HL-60 (cell line): ENCODE measurements around the gene MICOS13.

Experiments
- DNase-seq, 2 experiments: peaks; one replicate each; pipeline ENCODE4 v3.0.0-alpha.2; 2010 to 2020; ENCODE audit warnings: low read depth in 1 of 2, low spot score in 1 of 2
- H3K27ac ChIP-seq: fragments of 250-450 bp; sonication (Bioruptor Pico); replicated peaks from 2 replicates; pipeline ENCODE4 v1.5.1; 2020; ENCODE audit warnings: mild to moderate bottlenecking, moderate library complexity
- H3K27me3 ChIP-seq: fragments of 250-450 bp; sonication (Bioruptor Pico); 2 replicates; pipeline ENCODE4 v1.5.1; 2021; ENCODE audit warnings: mild to moderate bottlenecking, moderate library complexity; ENCODE audit not compliant: insufficient read depth, poor library complexity, severe bottlenecking
- H3K4me3 ChIP-seq: replicated peaks from 2 replicates; pipeline ENCODE4 v1.5.1; 2011; ENCODE audit warnings: mild to moderate bottlenecking, control low read depth, low read length; ENCODE audit not compliant: insufficient read depth
- GABPA ChIP-seq: IDR thresholded peaks from 2 replicates; pipeline ENCODE4 v1.6.1; 2012; ENCODE audit warnings: low read depth
- POLR2AphosphoS5 ChIP-seq: IDR thresholded peaks from 2 replicates; pipeline ENCODE4 v1.6.1; 2012; ENCODE audit warnings: low read depth
- SPI1 ChIP-seq: IDR thresholded peaks from 2 replicates; pipeline ENCODE4 v1.6.1; 2012; ENCODE audit warnings: low read depth, mild to moderate bottlenecking, borderline replicate concordance
- TF ChIP-seq, protein P1 (sequence below): IDR thresholded peaks from 2 replicates; pipeline ENCODE4 v1.6.1; 2012; ENCODE audit warnings: low read depth; ENCODE audit not compliant: insufficient replicate concordance
- TF ChIP-seq, protein P2 (sequence below): IDR thresholded peaks from one replicate; pipeline ENCODE4 v1.5.1; 2011; ENCODE audit warnings: low read length, control low read depth, inconsistent platforms; ENCODE audit not compliant: insufficient read depth

The MICOS13 gene

DNA sequence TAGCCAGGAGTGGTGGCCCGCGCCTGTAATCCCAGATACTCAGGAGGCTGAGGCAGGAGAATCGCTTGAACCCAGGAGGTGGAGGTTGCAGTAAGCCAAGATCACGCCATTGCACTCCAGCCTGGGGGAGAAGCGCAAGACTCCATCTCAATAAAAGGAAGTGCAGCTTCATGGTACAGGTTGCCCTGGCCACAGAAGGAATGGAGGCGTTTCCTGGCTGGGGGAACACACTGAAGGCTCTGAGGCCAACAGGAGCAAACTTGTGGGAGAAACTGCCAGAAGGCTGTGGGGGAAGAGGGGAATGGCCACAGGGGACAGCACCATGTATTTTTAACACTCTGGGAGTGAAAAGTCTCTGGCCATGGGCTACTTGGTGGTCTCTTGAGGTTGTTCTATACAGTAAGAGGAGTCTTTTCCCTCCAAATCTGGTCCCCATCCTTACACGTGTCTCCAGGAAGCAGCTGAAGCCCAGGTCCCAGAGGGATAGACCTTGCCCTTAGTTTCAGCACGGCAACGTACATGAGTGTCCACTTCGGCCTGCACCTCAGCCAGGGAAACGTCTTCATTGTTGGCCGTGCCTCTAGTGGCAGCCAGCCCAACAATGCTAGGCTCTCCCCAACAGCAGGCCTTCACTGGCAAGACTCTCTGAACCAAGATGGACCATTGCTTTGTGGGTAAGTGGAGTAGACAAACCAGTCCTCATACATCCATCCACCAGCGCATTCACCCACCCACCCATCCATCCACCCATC, 7.4 kb downstream of the MICOS13 start:
- TF ChIP-seq, protein P1, sequence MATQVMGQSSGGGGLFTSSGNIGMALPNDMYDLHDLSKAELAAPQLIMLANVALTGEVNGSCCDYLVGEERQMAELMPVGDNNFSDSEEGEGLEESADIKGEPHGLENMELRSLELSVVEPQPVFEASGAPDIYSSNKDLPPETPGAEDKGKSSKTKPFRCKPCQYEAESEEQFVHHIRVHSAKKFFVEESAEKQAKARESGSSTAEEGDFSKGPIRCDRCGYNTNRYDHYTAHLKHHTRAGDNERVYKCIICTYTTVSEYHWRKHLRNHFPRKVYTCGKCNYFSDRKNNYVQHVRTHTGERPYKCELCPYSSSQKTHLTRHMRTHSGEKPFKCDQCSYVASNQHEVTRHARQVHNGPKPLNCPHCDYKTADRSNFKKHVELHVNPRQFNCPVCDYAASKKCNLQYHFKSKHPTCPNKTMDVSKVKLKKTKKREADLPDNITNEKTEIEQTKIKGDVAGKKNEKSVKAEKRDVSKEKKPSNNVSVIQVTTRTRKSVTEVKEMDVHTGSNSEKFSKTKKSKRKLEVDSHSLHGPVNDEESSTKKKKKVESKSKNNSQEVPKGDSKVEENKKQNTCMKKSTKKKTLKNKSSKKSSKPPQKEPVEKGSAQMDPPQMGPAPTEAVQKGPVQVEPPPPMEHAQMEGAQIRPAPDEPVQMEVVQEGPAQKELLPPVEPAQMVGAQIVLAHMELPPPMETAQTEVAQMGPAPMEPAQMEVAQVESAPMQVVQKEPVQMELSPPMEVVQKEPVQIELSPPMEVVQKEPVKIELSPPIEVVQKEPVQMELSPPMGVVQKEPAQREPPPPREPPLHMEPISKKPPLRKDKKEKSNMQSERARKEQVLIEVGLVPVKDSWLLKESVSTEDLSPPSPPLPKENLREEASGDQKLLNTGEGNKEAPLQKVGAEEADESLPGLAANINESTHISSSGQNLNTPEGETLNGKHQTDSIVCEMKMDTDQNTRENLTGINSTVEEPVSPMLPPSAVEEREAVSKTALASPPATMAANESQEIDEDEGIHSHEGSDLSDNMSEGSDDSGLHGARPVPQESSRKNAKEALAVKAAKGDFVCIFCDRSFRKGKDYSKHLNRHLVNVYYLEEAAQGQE = no peak
- 0 out of 2 replicates have a peak, but pooled peaks have one; percentile 22 for TF ChIP-seq POLR2AphosphoS5
- no peak for TF ChIP-seq GABPA
- TF ChIP-seq SPI1 = peak; percentile 59; the same call in 1 of the 2 replicates
- TF ChIP-seq, protein P2, sequence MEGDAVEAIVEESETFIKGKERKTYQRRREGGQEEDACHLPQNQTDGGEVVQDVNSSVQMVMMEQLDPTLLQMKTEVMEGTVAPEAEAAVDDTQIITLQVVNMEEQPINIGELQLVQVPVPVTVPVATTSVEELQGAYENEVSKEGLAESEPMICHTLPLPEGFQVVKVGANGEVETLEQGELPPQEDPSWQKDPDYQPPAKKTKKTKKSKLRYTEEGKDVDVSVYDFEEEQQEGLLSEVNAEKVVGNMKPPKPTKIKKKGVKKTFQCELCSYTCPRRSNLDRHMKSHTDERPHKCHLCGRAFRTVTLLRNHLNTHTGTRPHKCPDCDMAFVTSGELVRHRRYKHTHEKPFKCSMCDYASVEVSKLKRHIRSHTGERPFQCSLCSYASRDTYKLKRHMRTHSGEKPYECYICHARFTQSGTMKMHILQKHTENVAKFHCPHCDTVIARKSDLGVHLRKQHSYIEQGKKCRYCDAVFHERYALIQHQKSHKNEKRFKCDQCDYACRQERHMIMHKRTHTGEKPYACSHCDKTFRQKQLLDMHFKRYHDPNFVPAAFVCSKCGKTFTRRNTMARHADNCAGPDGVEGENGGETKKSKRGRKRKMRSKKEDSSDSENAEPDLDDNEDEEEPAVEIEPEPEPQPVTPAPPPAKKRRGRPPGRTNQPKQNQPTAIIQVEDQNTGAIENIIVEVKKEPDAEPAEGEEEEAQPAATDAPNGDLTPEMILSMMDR = no peak
- Histone ChIP-seq H3K27ac (no peak overlapping the region), H3K4me3 (no peak overlapping the region), H3K27me3 (no peaks in the 10 kb centered on the region)
- no peak for DNase-seq

DNA sequence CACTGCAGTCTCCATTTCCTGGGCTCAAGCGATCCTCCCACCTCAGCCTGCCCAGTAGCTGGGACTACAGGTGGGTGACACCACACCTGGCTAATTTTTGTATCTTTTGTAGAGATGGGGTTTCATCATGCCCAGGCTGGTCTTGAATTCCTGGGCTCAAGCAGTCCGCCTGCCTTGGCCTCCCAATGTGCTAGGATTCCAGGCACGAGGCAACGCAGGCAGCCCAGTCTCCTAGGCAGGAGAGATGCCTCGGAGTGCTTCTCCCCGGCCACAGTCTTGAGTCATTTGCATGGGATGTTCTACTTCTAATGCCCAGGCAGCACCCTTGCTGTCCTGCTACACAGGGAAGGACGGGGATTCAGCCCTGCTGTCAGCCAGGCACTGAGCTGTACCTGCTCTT, 8.7 kb downstream of the MICOS13 start:
- TF ChIP-seq POLR2AphosphoS5 (no peak), GABPA (no peak), SPI1 (no peak)
- TF ChIP-seq, protein P1 = no peak
- TF ChIP-seq, protein P2 = no peak
- no peak overlapping the region for H3K4me3 ChIP-seq

DNA sequence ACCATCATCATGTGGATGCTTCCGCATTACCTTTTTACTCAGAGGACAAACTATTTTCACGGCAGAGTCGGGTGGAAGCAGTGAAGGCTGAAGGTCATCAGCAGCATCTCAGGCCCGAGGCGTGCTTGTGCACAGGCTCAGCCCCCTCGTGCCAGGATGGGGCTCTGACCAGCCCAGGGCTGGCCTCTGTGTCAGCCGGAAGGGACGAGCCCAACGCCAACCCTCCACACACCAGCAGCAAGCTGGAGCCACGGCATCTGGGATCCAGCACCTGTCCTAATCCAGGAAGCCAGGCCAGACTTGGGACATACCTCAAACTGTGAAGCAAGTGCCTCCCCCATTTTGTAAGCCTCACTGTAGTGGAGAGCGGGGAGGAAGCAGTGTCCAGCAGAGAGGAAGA, 11.1 kb downstream of the MICOS13 start:
- H3K27ac ChIP-seq = no peak overlapping the region
- no peak for TF ChIP-seq SPI1
- TF ChIP-seq POLR2AphosphoS5 = 0 out of 2 replicates have a peak, but pooled peaks have one; percentile 37
- no peak overlapping the region for H3K4me3 ChIP-seq
- no peak for DNase-seq
- no peaks in the 10 kb centered on the region for H3K27me3 ChIP-seq

More for the DNA sequence above, 8.7 kb downstream of the MICOS13 start:
- H3K27ac ChIP-seq = no peak overlapping the region
- DNase-seq = no peak
- no peaks in the 10 kb centered on the region for H3K27me3 ChIP-seq

DNA sequence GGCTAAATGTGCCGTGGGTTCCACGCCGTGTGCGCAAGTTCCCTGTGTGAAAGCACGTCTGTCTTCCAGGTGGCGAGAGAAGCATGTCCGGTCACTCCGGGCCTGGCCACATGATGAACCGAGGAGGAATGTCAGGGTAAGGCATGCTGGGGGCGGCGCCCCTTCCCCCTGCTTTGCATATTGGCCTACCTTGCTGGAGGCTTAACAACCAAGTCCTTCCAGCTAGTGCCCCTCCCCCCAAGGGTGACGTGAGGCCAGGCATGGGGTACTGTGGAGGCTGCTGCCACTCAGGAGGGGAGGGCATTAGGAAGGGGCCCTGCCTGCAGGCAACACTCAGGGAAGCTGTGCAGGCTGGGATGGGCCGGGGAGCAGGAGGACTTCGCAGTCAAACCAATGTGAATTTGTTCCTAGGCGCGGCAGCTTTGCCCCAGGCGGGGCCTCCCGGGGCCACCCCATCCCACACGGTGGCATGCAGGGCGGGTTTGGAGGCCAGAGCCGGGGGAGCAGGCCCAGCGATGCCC, 12.5 kb downstream of the MICOS13 start:
- H3K4me3 ChIP-seq = no peak overlapping the region
- DNase-seq = no peak
- H3K27me3 ChIP-seq = no peaks in the 10 kb centered on the region
- TF ChIP-seq POLR2AphosphoS5 (no peak; the same call in 1 of the 2 replicates), GABPA (no peak), SPI1 (no peak)
- TF ChIP-seq, protein P2 = no peak
- H3K27ac ChIP-seq = no peak overlapping the region
